GM21528 (cell line): ENCODE results near the gene POU2F1.
"Not testable (repeated sequence)": the region's sequence is repeated elsewhere in the genome, so short reads cannot be mapped to it uniquely, and the experiment has no call there.

Experiments
- ATAC-seq: cut with Tn5 transposase; IDR thresholded peaks from one replicate; pipeline ENCODE4 v1.9.1; 2021; ENCODE audit warnings: mild to moderate bottlenecking, moderate library complexity; ENCODE audit not compliant: unreplicated experiment, low FRiP score

Gene POU2F1

DNA sequence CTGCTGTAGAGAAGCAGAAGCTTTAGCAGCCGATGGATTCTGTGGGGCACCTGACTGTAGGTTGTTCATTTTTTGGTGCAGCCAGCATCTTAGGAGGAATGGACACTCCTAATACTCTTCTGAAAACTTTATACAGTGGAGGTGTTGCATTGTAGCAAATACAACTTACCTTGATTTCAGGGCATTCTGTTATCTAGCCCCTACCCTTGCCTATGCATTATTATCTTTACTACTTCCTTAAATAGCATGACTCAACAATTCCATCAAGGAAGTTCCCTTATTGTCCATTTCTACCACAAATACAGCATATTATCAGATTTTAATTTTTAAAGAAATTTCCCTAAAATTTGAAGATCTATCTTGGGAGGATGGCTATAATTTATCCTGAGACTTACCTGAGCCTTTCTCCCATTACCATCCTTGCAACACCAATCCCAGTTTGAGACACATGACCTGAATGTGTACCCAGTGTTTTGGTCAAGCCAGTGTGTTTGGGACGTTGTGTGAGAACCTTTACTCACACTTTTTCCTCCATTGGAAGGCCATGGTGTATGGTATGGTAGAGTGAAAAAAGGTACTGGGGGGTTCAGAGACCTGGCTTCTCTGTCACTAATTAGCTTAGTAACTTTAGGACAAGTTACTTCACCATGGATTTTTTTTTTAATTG, 9.2 kb downstream of the POU2F1 start:
- ATAC-seq: no peak

DNA sequence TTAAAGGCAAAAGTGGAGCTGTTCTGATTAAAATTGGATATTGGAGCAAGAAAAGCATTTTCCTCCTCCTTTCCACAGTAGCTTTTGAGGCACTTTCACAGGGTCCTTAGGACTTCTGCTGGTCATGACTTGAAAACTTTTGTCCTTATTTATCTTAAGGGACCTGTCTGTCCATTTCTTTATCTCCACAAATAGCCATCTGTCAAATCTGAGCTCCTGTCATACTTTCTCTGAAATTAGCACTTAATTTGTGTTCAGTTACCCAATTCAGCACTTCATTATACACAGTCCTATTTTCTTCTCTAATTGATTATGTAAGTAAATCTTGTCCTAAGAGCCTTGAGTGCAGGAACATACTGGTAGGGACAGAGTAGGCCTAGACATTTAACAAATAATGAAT, 9.8 kb downstream of the POU2F1 start:
- no peak for ATAC-seq

DNA sequence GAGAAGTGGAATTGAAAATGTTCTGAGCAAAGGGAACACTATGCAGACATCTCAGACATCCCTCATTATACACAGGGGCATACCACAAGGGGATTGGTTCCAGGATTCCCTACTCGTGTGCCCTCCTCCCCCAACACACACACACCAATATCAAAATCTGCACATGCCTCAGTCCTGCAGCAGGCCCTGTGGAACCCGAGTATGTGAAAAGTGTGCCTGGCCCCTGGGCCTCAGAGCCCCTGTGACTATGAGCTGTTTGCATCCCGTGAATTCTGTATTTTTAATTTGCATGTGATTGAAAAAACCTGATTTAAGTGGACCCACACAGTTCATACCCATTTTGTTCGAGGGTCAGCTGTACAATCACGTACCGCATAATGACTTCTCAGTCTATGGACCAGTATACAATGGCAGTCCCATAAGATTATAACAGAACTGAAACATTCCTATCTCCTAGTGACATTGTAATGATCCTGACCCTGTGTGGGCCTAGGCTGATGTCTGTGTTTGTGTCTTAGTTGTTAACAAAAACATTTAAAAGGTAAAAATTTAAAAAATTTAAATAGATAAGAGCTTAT, 11.3 kb downstream of the POU2F1 start:
- no peak for ATAC-seq

DNA sequence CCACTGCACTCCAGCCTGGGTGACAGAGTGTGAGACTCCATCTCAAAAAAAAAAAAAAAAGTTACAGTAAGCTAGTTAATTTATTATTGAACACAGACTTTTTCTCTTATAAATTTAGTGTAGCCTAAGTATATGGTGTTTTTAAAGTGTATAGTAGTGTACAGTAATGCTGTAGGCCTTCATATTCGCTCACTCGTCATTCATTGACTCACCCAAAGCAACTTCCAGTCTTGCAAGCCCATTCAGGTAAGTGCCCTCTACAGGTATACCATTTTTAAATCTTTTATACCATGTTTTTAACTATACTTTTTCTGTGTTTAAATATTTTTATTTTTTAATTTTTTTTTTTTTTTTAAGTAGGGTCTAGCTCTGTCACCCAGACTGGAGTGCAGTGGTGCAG, 12.1 kb downstream of the POU2F1 start:
- ATAC-seq: no peak

DNA sequence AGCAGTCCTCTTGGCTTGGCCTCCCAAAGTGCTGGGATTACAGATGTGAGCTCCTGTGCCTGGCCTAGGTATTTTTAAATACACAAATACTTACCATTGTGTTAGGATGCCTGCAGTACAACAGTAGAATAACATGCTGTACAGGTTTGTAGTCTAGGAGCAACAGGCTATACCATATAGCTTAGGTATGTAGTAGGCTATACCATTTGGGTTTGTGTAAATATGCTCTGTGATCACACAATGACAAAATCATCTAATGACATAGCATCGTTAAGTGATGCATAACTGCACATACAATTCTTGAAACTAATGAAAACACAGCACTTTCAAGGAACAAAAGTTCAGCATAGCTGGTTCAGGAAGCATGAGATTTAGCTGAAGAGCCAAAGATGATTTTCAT, 12.7 kb downstream of the POU2F1 start:
- ATAC-seq: no peak

DNA sequence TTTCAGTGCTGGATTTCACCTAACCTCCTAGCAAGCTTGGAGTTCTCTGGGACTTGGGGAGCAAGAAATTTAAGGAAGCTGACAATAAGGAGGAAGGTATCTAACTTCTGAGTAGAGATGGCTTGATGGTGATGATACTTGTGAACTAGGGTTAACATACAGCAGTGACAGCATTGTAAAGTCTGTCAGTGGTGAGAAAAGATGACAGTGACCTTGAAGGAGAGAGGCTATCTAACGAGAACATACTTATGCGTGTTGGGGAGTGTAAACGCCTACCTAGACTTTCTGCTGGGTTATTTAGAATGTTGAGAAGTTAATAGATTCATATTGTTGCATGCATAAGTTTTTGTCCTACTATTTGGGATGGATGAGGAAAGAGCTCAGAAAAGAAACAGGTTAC, 16.3 kb downstream of the POU2F1 start:
- ATAC-seq: no peak

DNA sequence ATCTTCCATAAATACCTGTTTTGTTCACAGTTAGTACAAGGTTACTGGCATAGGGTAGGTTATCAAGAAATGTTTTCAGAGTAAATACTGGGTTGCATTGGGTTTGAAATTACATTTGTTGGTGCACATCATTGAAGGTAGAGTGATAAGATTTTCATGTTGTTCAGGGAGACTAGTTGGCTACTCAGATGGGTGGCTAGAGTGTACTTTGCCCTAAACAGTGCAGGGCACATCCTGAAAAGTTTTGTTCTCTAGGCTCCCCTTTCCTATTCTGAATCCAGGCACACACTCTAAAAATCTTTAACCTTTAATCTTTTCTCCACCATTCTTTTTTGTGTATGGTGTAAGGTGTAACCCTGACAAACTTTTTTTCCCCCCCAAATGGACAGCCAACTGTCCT, 18.0 kb downstream of the POU2F1 start:
- ATAC-seq: no peak

DNA sequence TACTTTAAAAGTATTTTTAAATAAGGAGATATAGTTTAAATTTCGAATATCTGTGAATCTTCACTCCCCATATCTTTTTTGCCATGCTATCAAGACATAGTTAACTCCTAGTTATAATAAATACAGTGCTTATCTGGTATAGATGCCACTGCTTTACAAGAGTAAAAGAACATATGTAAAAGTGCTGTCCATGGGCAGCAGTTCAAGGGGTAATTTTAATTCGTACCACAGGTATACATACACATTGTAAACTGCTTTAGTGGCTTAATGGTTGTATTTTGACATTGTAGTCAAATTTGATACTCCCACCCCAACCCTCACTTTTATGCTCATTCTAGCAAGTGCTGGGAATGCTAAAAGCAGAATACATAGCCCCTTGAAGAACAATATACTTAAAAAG, 18.6 kb downstream of the POU2F1 start:
- no peak for ATAC-seq

DNA sequence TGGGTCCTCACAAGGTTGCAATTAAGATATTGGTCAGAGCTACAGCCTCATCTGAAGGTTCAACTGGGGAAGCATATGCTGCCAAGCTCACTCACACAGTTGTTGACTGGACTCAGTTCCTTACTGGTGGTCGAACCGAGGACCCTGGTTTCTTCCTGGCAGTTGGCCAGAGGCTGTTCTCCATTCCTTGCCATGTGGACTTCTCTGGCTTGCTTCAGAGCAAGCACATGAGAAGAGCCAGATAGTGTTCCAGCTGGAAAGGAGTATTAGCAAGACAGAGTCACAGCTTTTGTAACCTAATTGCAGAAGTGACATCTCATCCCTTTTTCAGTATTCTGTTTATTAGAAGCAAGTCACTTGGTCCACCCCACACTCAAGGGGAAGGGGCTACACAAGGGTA, 23.6 kb downstream of the POU2F1 start:
- no peak for ATAC-seq

DNA sequence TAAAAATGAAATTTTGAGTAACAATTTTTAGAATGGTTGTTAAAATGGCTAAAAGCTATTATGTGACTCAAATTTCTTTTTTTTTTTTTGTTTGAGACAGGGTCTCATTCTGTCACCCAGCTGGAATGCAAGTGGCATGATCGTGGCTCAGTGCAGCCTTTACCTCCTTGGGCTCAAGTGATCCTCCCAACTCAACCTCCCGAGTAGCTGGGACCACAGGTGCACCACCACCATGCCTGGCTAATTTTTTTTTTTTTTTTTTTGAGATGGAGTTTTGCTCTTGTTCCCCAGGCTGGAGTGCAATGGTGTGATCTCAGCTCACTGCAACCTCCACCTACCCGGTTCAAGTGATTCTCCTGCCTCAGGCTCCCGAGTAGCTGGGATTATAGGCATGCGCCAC, 24.5 kb downstream of the POU2F1 start:
- ATAC-seq: not testable (repeated sequence)

DNA sequence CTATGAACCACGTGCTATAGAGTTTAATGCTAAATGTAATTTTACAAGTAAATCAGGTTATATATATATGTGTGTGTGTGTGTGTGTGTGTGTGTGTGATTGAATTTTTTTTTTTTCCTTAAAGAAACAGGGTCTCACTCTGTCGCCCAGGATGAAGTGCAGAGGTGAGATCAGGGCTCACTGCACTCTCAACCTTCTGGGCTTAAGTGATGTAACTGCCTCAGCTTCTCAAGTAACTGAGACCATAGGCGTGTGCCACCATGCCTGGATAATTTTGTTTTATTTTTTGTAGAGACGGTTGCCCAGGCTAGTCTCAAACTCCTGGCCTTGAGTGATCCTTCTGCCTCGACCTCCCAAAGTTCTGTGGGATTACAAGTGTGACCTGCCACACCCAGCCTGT, 26.3 kb downstream of the POU2F1 start:
- no peak for ATAC-seq

DNA sequence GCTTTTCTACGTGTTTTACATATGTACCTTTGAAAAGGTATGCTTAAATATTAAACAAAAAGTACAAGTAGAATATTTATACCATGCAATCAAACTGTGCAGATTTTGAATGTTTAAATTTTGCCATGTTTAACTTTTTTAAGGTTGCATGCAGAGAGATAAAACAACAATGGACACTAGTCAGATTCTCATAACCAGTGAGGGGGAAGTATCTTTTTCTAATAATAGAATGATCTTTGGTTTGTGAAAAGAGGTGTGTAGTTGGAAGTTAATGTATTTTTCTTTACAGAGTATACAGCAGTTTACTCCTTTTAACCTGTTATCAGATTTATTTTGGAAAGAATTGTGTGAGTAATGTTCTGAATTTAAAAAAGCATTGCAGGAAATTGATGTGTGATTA, 27.1 kb downstream of the POU2F1 start:
- no peak for ATAC-seq

DNA sequence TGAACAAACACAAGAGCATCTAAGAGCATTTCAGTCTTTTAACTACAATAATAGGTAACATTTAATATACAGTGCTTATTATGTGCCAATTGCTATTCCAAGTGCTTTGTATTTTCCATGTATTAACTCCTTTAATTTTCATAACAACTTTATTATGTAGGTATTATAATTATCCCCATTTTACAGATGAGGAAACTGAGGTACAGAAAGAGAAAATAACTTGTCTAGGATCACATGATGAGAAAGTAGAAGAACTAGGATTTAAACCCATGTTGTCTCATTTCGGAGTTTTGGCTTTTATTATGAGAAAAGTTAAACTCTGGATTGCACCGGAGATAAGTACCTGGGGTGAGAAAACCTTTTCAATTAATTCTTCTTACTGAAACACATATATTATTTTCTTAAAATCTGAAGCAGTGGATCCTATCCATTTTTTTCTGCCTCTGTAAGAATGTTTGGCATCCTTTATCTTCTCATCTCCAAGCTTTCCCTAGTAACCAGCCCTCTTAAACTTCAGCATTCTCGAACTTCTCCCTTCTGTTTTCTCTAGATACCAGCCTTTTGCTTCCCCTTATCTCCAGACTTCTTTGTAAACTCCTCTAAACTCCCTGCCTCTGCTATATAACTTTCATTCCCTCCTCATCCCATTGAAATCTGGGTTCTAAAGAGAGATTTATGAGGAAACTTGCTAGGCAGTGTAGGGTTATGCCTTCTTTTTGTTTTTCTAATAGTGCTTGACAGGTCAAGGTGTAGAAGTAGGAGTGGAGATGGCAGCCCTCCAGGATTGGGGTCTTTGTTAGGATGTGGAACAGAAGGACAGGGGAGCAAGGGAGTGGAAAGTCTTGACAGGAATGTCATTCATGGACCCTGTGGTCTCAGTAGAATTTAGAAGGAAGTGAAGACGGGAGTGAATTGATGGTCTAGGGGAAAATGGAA, 28.3 kb downstream of the POU2F1 start:
- no peak for ATAC-seq

DNA sequence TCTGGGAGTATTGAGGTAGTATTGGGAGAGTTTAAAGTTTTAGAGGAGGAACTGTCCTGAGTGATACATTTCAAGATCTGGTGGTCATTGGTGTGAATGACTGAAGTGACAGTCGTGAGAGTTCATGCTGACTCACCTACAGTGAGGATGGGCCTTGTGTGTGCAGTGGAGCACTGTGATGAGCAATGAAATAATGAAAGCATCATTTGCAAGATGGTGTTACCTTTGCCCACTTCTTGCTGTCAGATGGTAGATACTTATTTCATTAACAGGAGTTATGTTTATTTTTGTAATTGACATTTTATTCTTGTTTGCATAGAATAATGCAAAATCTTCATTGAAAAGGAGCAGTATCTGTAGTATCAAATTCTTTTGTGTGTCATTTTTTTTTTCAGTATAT, 29.0 kb downstream of the POU2F1 start:
- no peak for ATAC-seq

DNA sequence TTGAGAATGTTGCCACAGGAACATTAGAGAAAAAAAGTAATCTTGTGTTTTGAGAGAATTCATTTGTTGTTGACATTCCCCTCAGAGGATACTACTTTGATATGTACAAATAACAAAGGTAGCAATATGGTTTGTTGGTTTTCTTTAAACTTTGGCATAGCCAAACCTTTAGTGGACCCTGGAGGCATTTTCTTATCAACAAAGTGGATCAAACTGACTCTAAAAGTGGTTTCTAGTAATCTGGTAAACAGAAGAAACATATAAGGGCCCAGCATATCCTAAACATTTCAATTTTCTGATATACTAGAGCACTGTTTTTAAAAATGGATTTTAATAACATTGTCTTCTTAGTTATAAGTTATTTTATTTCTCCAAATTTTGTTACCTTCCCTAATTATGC, 29.8 kb downstream of the POU2F1 start:
- ATAC-seq: no peak

DNA sequence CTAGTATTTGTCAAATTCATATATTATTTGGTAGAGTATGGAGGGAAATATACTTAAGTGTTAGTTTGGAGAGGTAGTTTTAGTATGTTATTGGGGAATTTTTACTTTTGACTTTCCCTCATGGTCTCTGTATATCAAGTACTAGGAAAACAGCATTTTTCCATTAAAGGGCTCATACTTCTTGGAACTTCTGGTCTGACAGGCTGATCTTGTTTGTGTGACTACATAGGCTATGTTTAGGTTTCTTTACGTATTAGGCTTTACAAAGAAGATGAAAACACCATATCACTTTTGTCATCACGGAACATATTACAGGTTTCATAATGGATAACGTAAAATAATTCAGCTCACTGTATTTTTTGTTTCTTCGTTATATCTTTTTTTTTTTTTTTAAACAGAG, 30.8 kb downstream of the POU2F1 start:
- no peak for ATAC-seq

DNA sequence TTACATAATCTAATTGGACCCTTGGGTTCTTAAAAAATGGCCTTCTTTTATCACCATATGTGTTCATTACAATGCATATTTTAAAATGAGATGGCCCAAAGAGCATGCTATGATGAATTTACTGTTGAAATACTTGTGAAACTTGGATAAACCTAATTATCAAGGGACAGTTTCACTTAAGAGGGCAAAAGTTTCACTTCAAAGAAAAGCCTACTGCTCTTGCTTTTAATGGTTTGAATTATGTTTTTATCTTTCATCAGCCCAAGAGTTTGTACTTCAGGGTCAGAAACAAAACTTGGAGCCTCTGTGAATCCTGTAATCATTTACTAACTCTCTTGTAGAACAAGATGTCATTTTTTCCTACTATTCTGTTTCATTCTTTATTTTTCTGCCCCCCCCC, 32.3 kb downstream of the POU2F1 start:
- ATAC-seq: no peak

DNA sequence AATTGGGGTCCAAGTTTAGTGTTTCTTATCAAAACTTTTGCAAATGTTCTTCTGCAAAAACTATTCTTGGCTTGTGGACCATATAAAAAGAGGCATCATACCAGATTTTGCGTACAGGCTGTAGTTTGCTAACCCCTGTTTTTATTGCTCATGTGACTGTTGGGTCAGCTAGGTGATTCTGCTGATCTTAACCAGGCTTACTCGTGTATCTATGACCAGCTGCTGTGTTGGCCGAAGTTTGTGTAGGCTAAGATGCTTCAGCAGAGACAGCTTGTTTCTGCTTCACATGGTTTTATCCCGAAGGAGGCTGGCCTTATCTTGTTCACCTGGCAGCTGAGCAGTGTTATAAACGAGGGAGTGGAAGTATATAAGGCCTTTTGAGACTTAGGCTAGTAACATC, 38.2 kb downstream of the POU2F1 start:
- ATAC-seq: no peak

DNA sequence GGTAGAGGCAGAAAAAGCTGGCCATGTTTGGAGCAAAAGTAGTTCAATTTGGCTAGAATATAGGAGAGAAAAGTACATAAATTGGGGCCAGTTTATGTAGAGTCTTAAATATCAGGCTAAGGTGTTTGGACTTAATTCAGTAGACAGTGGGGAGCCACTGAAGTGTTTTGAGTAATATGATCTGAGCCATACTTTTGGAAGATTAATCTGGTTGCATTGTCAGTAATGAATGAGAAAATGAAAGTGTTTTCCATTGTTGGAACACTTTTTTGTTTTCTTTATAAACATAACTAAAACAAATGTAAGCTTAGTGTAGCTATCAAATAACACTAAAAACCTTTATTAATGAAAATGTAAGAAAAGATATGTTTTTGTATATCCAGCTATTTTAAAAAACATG, 42.1 kb downstream of the POU2F1 start:
- no peak for ATAC-seq

DNA sequence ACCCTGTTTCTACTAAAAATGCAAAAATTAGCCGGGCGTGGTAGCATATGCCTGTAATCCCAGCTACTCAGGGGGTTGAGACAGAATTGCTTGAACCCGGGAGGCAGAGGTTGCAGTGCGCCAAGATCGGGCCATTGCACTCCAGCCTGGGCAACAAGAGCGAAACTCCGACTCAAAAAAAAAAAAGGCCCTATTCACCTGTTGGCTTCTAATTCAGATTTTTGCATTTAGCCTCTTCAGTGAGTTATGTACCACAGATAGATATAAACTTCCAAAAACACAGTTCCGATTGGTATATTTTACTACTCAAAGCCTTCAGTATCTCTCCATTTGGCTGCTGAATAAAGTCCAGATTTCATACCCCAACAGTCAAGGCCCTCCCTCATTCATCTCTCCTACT, 42.7 kb downstream of the POU2F1 start:
- ATAC-seq: no peak

DNA sequence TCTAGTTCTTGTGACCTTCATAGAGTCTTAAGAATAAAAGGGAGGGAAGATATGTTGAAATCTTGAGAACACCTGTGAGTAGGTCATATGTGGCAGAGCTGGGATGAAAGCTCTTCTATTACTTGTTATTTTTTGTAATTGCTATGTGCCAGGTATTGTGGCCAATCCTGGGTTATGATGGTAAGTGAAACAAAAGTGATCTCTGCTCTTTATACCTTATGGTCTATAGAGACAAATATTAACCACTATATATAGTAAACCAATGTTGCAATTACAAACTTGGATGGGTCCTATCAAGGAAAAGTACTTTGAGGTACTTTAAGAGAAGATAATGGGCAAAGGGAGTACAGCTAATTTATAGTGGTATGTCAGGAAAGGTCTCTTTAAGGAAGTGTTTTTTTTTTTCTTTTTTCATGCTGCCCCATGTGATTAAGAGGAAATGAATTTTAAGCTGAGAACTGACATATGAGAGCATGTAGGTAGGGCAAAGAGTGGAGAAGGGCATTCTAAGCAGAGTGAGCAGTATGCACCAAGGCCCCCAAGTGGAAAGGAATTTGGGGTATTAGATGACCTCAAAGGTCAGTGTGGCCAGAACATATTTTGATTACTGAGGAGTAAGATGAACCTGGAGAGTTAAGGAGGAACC, 43.3 kb downstream of the POU2F1 start:
- no peak for ATAC-seq
